DMS114 treated with DMSO at 0.1 percent for 48 hours (cell line): ENCODE measurements around the gene STIP1.

ENCODE experiments used
- DNase-seq: peaks from one replicate; lab custom pipeline; 2025; ENCODE audit not compliant: unreplicated experiment; lab: John Stamatoyannopoulos, UW

Gene STIP1

DNA sequence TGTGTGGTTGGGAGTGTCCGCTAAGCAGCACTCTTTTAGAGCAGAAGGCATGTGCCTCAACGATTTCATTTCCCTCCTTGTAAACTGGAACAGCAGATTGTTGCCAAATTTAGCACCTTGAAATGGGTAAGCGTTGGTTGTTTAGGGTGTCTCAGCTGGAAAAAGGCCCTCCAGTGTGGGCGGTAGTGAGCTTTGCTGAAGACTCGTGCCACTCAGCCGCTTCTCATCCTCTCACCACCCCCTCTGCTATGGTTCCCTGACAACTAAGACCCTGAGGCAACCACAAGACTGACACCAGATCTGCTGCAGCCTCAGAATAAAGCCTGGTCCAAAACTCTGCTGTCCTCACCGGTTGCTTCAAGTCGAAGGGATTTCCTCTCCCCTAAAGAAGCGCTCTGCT lies 10.7 kb downstream of the STIP1 start:
- DNase-seq, result no peak

GRCh38 chr11:64198511-64198910 lies 12.5 kb downstream of the STIP1 start:
- no peak for DNase-seq

GRCh38 chr11:64201543-64201942 lies 15.6 kb downstream of the STIP1 start:
- DNase-seq, result no peak

DNA sequence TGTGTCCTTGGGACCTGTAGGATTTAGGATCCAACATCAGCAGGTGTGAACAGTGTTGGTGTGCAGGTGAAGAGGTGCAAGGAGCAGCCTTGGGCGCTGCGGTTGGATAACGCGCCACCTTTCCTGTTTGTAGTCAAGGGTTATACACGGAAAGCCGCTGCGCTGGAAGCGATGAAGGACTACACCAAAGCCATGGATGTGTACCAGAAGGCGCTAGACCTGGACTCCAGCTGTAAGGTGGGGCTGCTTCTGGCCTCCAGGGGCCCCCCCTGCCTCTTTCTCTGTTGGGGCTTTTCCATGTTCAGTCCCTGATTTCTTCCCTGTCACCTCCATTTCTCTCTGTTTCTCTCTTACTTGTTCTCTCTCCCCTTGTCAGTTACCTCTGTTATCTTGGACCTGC lies 17.0 kb downstream of the STIP1 start:
- DNase-seq, result no peak

GRCh38 chr11:64203421-64204079 lies 17.6 kb downstream of the STIP1 start:
- DNase-seq, result no peak

DNA sequence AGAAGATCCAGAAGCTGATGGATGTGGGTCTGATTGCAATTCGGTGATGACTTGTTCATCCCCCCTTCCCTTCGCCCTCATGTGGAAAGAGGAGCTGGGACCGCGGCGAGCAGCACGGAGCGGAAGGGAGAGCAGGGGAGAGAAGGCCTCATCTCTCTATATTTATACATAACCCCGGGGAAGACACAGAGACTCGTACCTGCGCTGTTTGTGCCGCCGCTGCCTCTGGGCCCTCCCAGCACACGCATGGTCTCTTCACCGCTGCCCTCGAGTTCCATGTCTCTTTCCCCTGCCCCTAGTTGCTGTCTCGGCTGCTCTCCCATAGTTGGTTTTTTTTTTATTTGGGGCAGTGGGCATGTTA lies 18.1 kb downstream of the STIP1 start:
- no peak for DNase-seq

GRCh38 chr11:64204464-64204989 lies 18.6 kb downstream of the STIP1 start:
- DNase-seq, result peak; percentile 45

DNA sequence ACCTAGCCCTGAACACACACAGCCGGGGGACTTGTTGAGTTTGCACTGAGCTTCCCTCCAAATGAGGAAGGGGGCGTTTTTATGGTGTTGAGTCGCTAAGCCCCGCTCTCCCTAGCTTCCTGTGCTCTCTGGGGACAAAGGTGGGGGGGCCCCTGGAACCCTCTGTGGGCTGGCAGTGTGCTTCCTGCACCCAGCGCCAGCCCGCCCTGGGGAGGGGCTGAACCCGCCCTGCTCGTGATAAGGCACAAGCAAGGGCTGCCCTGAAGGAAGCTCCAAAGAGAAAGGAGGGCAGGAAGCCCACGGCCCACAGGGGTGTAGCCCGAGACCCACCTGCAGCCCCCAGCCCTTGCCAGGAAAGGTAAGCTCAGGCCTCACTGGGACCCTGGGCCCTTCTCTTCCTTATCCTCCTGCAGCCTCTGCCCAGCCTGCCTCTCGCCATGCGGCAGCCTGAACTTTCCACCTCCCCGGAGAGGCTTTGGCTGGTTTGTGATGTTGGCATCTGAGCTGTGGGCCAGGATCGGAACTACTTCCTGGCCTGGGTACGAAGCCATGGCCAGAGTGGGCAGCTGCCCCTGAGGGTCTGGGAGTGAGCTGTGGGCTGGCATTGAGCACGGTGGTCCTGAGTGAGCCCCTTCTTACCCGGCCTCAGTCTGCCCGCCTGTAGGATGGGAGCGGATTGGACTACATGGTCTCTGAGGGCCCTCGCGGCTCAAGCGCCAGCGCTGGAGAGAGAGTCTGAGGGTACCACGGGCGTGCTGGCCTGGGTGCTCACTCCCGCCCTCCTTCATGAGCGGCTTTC lies 20.7 kb downstream of the STIP1 start, which contains the start of gene FERMT3:
Gene FERMT3, plus strand, starts transcription at position 265 of the 799 bp plus-strand sequence. CDS start 644 bp downstream, outside the sequence.
- DNase-seq, result no peak

DNA sequence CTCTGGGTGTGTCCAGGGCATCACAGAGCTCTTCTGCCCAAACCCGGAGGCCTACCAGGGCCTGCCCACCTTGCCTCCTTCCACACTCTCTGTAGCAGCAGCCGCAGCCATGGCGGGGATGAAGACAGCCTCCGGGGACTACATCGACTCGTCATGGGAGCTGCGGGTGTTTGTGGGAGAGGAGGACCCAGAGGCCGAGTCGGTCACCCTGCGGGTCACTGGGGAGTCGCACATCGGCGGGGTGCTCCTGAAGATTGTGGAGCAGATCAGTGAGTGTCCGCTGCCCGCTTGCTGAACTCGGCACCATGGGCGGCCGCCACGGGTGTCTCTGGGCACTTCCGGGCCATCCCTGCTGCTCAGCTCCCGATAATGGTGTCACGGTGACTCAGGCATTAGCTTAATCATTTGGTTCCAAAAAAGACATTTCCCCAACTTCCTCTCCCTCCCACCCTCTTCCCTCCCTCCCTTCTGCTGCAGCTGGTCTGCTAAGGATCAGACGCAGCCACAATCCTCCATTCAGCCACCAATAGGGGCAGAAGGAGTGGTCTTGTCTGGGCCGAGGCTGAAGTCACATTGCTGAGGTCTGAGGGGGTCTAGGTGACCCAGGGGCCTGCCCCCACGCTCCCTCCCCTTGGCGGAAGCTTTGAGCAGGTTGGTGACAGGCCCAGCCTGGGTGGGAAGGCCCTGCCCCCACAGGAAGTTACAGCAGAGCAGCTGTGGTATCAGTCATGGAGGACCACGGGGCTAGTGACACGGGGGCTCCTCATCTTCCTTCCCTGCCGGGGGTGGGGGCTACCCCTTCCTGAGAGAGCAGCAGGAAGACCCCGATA lies 21.5 kb downstream of the STIP1 start:
- no peak for DNase-seq

- no peak for DNase-seq
Observed at GRCh38 chr11:64208086-64208795, 22.3 kb downstream of the STIP1 start.

GRCh38 chr11:64208796-64209562 lies 23.0 kb downstream of the STIP1 start:
- no peak for DNase-seq

GRCh38 chr11:64209563-64209843 lies 23.5 kb downstream of the STIP1 start:
- no peak for DNase-seq

DNA sequence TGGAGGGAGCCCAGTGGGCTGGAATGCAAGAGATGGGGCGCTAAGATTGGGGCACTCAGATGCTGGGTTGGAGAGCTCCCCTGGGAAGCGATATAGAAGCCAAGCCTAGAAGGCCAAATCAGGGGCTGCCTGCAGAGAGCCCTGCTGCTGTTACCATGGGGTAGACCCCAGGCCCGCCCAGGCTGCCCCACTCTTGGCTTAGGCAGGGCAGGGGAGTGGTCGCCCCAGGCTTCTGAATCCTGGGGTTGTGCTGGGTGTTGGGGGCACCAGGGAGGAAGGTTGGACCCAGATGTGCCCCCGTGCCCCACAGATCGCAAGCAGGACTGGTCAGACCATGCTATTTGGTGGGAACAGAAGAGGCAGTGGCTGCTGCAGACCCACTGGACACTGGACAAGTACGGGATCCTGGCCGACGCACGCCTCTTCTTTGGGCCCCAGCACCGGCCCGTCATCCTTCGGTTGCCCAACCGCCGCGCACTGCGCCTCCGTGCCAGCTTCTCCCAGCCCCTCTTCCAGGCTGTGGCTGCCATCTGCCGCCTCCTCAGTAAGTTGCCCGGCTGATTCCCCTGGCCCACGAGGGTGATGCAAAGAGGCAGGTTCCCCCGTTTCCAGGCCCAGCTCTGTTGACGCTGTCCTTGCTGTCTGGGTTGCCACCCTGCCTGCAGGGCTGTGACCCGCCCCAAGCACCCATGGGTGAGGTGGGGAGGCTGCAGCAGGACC lies 24.5 kb downstream of the STIP1 start:
- no peak for DNase-seq

DNA sequence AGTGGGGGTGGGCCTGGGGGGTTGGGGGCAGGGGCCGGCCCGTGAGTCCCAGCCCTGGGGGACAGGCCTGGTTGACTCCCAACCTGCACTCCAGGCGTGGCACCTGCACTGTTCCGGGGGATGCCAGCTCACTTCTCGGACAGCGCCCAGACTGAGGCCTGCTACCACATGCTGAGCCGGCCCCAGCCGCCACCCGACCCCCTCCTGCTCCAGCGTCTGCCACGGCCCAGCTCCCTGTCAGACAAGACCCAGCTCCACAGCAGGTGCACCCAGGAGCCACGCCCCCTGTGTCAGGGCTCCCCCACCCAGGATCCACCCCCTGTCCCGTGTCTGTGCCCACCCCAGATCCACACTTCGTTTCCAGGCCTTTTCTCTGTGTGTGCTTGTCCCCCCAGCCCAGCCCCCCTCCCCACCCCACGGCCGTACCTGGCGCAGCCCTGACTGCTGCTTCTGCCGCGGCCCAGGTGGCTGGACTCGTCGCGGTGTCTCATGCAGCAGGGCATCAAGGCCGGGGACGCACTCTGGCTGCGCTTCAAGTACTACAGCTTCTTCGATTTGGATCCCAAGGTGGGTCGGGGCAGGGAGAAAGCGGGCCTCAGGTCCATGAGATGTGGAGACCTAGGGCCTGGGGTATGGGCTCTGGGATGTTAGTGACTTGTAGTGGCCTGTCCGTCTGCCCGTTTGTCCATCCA lies 25.4 kb downstream of the STIP1 start:
- DNase-seq, result no peak

DNA sequence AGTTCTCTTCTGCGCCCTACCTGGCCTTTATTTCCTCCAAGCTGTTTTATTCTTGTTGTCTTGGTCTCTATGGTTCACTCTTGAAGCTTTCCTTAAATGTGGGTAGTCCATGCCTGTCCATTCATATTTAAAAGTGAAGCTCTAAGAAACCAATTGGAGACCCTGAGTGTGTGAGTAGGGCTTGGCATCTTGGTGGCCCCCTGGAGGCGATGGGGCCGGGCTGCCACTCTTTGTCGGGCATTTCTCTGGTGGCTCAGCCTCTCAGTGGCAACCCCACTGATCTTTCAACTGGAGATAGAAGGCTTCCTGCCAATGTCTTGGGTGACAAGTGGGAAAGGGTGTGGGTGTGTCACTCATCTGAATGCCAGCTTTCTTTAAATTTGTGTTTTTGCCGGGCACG lies 30.9 kb downstream of the STIP1 start:
- no peak for DNase-seq

DNA sequence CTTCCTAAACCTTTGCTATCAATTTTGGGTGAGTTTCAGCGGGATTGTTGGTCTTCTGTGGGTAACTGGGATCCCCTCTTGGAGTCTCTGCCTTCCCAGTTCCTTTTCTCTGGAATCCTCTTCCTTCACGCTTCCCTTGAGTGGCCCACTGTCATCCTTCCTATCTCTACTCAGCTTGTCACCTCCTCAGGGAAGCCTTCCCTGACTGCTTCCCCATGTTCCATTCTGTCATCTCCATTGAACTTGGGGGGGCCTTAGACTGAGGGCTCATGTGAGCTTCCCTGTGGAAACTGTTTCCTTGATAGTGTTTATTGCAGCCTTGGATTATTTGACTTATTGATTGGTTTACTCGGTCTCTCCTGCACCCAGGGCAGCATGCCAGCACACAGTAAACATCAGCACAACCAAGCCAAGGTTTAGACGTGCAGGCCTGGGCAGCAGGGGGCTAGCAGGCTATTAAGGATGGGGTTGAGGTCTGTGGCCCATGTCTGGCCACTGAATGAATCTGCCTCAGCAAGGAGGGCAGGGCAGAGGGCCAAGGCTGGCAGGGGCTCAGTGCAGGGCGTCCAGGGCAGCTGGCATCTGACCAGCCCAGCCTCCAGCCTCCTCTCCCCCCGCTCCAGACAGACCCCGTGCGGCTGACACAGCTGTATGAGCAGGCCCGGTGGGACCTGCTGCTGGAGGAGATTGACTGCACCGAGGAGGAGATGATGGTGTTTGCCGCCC lies 32.8 kb downstream of the STIP1 start:
- no peak for DNase-seq

- no peak for DNase-seq
Observed at GRCh38 chr11:64219354-64219684, 33.3 kb downstream of the STIP1 start.

GRCh38 chr11:64219755-64220154 lies 33.8 kb downstream of the STIP1 start:
- no peak for DNase-seq

DNA sequence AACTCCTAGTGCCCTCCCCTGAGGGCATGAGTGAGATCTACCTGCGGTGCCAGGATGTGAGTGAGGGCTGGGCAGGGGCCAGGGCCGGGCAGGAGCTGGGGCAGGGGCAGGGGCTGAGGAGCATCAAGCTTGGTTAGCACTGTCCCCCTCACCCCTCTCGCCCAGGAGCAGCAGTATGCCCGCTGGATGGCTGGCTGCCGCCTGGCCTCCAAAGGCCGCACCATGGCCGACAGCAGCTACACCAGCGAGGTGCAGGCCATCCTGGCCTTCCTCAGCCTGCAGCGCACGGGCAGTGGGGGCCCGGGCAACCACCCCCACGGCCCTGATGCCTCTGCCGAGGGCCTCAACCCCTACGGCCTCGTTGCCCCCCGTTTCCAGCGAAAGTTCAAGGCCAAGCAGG lies 34.3 kb downstream of the STIP1 start:
- DNase-seq, result no peak
